Psoas muscle (tissue), 8 donors: ENCODE measurements around the gene SMIM41. TPM values are rescaled to one million over a fixed set of nuclear protein-coding genes. Genes with fewer than 3 reads are reported as not detected.

Experiments
- ATAC-seq, 4 donors: fragments of 200-7000 bp; cut with Tn5 transposase; one replicate each; pipeline ENCODE4 v1.9.1; 2020; ENCODE audit warnings: moderate library complexity in 3 of 4, mild to moderate bottlenecking in 2 of 4
- DNase-seq, 2 donors: peaks; one replicate each; pipeline ENCODE4 v3.0.0-alpha.2; 2020
- H3K27ac ChIP-seq: fragments of 200-600 bp; one replicate; pipeline ENCODE4 v1.8.0; 2022
- H3K27me3 ChIP-seq, 3 donors: fragments of 200-600 bp in 1 of 3; one replicate each; pipeline versions ENCODE4 v1.6.1 to v1.8.0; 2013 to 2022; ENCODE audit warnings: low read length in 2 of 3, mild to moderate bottlenecking in 2 of 3, moderate library complexity in 1 of 3; ENCODE audit not compliant: insufficient read depth in 3 of 3
- H3K36me3 ChIP-seq, 2 donors: fragments of 200-600 bp in 1 of 2; one replicate each; pipeline versions ENCODE4 v1.6.1 to v1.8.0; 2013 to 2022; ENCODE audit warnings: low read depth in 1 of 2, mild to moderate bottlenecking in 1 of 2, moderate library complexity in 1 of 2; ENCODE audit not compliant: insufficient read depth in 1 of 2
- H3K4me1 ChIP-seq: fragments of 200-600 bp; one replicate; pipeline ENCODE4 v1.8.0; 2022
- H3K4me3 ChIP-seq: fragments of 200-600 bp; one replicate; pipeline ENCODE4 v1.8.0; 2022; ENCODE audit warnings: mild to moderate bottlenecking
- H3K9me3 ChIP-seq: fragments of 200-600 bp; one replicate; pipeline ENCODE4 v1.8.0; 2022
- WGBS, 3 donors: extraction: QIAGEN DNeasy Blood & Tissue Kit; methylation state at CpG; one replicate each; pipeline versions ENCODE4 v1.1.6 to v1.1.7; 2013; 5-methylcytosine and 5-hydroxymethylcytosine counted together
- intact Hi-C, 2 donors: fragments of 100-400 bp; cut with DNase I; formaldehyde crosslinking; loops; one replicate each; pipeline versions ENCODE4 v1.11.0 to v1.14.2; 2022
- polyA plus RNA-seq, 3 donors: library from polyadenylated mRNA; stranded (reverse); fragments of 200-250 nt; gene quantifications; one replicate each; pipeline ENCODE4 v1.2.3, GENCODE V29; 2013
- total RNA-seq, 4 donors: library from RNA; stranded (reverse); fragmentation: NEBNext Ultra II Directional in 2 of 4; extraction: Animal tissue kit (Norgen Biotek cat#: 25700) in 2 of 4; gene quantifications; one replicate each; pipeline versions ENCODE4 v1.2.1 to v1.2.4, GENCODE V29; 2021 to 2023
- TF ChIP-seq, protein P1 (sequence below): fragments of 200-600 bp; IDR thresholded peaks from one replicate; pipeline ENCODE4 v1.8.0; 2022; ENCODE audit warnings: antibody characterized with exemption
- donor health status: healthy with polysubstance abuse.
- donor health status: DM: no; HTN: no; CAD: no; lungs with moderate emphysema.
- donor health status: Bipolar disorder and iron deficiency.
- donor health status: healthy.
- donor health status: DM: yes; HTN: yes; CAD: no.
- donor health status: DM: no; HTN: no; CAD: no.
- donor health status: DM: no; HTN: no; CAD: no.
- donor health status: DM: yes; HTN: yes; CAD: no.

Gene SMIM41
- total and polyA plus RNA-seq, 7 donors: 0.16 to 0.32 (median 0.20) TPM; not detected in 4

DNA sequence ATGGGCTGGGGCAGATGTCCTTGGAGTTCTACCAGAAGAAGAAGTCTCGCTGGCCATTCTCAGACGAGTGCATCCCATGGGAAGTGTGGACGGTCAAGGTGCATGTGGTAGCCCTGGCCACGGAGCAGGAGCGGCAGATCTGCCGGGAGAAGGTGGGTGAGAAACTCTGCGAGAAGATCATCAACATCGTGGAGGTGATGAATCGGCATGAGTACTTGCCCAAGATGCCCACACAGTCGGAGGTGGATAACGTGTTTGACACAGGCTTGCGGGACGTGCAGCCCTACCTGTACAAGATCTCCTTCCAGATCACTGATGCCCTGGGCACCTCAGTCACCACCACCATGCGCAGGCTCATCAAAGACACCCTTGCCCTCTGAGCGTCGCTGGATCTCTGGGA is 2.7 kb upstream of the SMIM41 start:
- TF ChIP-seq, protein P1, sequence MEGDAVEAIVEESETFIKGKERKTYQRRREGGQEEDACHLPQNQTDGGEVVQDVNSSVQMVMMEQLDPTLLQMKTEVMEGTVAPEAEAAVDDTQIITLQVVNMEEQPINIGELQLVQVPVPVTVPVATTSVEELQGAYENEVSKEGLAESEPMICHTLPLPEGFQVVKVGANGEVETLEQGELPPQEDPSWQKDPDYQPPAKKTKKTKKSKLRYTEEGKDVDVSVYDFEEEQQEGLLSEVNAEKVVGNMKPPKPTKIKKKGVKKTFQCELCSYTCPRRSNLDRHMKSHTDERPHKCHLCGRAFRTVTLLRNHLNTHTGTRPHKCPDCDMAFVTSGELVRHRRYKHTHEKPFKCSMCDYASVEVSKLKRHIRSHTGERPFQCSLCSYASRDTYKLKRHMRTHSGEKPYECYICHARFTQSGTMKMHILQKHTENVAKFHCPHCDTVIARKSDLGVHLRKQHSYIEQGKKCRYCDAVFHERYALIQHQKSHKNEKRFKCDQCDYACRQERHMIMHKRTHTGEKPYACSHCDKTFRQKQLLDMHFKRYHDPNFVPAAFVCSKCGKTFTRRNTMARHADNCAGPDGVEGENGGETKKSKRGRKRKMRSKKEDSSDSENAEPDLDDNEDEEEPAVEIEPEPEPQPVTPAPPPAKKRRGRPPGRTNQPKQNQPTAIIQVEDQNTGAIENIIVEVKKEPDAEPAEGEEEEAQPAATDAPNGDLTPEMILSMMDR: no peak
- intact Hi-C loops: no loop called here
- DNase-seq (no peak), ATAC-seq (no peak)
- Histone ChIP-seq H3K27me3 (no peaks in the 10 kb centered on the region), H3K27ac (no peak overlapping the region), H3K4me3 (no peak overlapping the region), H3K36me3 (peaks cover 3 to 70% of the 10 kb centered on the region in 2 donors), H3K9me3 (no peaks in the 10 kb centered on the region), H3K4me1 (peaks cover 25% of the 10 kb centered on the region)
- 89 to 94% (median 90%) methylated on average over 16 of the region's 16 CpGs for WGBS, 3 donors

DNA sequence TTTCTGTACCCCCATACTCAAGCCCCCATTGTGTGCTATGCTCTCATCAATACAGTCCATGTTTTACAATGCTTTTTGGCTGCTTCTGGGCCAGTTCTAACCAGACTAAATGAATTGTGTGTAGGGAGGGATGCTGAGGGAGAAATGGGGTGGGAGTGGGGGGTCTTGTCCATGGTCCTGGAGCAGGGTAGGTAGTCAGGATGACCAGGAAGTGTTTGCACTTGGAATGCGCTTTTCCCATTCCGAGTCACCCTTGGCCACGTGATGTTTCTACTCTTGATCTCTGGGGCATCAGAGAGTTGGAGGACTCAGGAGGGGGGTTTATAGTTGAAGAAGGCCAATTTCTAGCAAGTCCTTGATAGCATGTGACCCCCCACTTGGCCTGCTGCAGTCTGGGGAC is 1.2 kb upstream of the SMIM41 start:
- Histone ChIP-seq H3K27ac (no peak overlapping the region), H3K36me3 (peaks cover 3 to 57% of the 10 kb centered on the region in 2 donors), H3K4me3 (no peak overlapping the region), H3K4me1 (peaks cover 37% of the 10 kb centered on the region), H3K9me3 (no peaks in the 10 kb centered on the region), H3K27me3 (no peaks in the 10 kb centered on the region)
- no peak for DNase-seq
- TF ChIP-seq, protein P1: no peak
- 78 to 90% (median 87%) methylated on average over 3 of the region's 3 CpGs for WGBS, 3 donors
- intact Hi-C loops: no loop called here
- no peak for ATAC-seq

DNA sequence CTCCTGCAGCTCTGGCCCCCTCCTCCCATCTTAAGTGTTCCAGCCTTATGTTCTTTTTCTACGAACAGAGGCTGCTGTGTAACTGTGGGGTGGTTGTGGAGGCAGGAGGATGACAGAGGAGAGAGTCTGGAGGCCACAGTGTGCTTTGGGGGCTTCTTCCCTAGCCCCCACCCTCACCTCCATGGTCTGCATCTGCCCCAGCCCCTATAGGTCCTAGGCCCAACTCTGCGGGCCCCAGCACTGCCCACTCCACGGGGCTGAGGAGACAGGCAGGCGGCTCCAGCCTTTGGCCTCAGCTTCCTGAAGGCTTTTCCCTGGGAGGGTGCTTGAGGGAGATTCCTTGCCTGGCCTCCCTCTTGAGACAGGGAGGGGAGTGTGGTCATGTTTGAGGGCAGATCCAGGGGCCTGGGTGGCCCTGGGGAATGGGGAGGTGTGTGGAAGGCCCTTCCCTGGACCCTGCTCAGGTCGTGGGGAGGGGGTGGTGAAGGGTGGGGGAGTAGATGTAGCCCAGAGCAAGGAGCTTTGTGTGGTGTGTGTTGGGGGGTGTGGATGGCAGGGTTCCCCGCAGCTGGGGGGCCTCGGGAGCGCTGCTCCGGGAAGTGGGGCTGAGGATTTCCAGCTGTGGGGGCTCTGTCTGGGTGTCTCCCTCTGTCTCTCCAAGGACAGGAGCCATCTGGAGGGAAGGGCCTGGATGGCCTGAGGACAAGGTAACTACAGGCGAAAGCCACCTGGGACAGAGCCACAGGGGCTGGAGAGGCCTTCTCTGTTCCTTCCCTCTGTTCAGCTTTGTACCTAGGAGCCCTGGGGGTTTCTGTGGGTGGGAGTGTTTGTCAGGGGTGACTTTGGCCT is 1.1 kb downstream of the SMIM41 start:
- Histone ChIP-seq H3K27ac (peak overlapping the region; percentile 26), H3K9me3 (no peaks in the 10 kb centered on the region), H3K4me1 (peaks cover 30% of the 10 kb centered on the region), H3K27me3 (no peaks in the 10 kb centered on the region), H3K4me3 (no peak overlapping the region), H3K36me3 (peaks cover 3 to 33% of the 10 kb centered on the region in 2 donors)
- 63 to 69% (median 67%) methylated on average over 10 of the region's 10 CpGs for WGBS, 3 donors
- DNase-seq (no peak), ATAC-seq (no peak)
- intact Hi-C loops: loop anchor here in 1 of 2 donors (5.0 kb wide), 1 partner anchor 78 kb away; no protein-coding TSS in a partner anchor
- TF ChIP-seq, protein P1: no peak

DNA sequence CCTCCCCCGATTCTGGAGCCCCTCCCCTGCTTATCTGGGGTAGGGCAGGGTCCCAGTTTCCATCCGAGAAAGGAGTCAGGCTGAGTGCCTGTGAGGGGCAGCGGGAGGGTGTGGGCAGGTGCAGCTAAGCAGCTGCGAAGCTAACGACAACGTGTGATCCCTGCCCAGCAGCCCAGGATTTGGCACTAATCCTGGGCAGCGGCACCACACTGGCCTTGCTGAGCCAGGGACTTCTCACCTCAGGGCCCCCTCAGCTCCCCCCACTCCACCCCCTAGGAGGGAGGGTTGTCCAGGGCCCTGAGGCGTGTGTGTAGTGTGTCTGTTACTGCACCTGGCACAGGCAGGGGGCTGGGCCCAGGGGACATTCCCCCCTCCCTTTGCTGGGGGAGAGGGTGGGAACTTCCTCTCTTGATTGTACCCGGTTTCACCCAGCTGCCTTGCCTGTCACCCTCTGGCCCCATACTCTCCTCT is 1.8 kb downstream of the SMIM41 start:
- TF ChIP-seq, protein P1: no peak
- Histone ChIP-seq H3K4me3 (no peak overlapping the region), H3K4me1 (peaks cover 32% of the 10 kb centered on the region), H3K9me3 (no peaks in the 10 kb centered on the region), H3K36me3 (peaks cover 3 to 28% of the 10 kb centered on the region in 2 donors), H3K27me3 (no peaks in the 10 kb centered on the region), H3K27ac (peak overlapping the region; percentile 26)
- intact Hi-C loops: loop anchor here in 1 of 2 donors (5.0 kb wide), 1 partner anchor 79 kb away; no protein-coding TSS in a partner anchor
- WGBS, 3 donors: 11 to 14% (median 12%) methylated on average over 8 to 9 of the region's 9 CpGs
- DNase-seq: peak in 1 of 2 donors; percentile 69
- peak; percentile 17 to 71 (median 54) for ATAC-seq
